ENCODE measurements around the gene MAPKAP1.
"Not testable (repeated sequence)": the region's sequence is repeated elsewhere in the genome, so short reads cannot be mapped to it uniquely, and the experiment has no call there.

Gene MAPKAP1

DNA sequence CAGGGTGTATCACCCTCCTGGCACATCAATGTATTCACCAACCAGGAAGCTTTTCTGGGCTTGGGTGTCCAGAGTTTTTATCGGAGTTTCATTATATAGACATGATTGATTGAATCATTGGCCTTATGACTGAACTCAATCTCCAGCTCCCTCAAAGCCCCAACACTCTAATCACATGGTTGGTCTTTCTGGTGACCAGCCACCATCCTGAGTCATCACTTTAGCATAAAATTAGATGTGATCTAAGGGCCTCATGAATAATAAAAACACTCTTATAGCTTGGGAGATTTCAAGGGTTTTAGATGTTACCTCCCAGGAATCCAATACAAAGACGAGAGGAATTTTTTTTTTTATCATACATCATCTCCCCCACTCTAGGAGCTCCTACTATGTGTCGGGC is 32.4 kb upstream of the MAPKAP1 start:
- no peak for DNase-seq (ENCODE audit: extremely low read depth in 1 of 2, low read depth in 1 of 2)

DNA sequence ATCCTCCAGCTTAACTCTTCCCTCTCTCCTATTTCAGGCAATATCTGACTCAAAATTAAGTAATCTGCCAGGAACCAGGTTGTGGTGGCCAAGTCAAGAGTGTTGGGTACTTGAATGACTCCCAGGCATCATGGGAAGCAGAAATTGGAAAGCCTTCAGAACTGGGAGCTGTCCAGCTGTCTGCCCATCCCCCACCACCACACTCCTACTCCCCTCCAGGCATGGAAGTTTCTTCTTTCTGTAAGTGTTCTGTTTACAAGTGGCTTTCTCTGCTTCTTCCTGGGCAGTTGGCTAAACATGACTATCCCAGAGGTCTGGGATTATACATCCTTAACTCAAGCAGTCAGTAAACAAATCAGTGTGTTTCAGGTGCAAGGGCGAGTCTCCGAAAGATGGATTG is 25.6 kb upstream of the MAPKAP1 start:
- no peak for DNase-seq (ENCODE audit: extremely low read depth in 1 of 2, low read depth in 1 of 2)

DNA sequence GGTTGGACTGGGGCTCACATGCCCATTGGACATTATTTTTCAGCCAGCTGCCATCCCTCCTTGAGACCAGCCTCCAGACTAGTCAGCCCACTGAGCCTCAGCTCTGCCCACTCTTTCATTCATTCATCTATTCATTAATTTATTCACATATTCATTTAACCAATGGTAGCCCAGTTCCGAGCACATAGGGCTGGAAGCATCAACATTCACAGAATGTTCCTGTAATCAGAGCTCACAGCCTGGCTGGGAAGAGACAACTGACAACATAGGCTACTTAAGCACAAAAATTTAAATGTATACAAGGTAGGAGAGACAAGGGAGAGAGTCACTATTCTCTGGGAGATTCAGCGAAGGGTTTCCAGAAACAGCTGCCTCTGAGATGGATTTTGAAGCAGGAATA is 23.2 kb upstream of the MAPKAP1 start:
- DNase-seq (ENCODE audit: extremely low read depth in 1 of 2, low read depth in 1 of 2), result no peak

DNA sequence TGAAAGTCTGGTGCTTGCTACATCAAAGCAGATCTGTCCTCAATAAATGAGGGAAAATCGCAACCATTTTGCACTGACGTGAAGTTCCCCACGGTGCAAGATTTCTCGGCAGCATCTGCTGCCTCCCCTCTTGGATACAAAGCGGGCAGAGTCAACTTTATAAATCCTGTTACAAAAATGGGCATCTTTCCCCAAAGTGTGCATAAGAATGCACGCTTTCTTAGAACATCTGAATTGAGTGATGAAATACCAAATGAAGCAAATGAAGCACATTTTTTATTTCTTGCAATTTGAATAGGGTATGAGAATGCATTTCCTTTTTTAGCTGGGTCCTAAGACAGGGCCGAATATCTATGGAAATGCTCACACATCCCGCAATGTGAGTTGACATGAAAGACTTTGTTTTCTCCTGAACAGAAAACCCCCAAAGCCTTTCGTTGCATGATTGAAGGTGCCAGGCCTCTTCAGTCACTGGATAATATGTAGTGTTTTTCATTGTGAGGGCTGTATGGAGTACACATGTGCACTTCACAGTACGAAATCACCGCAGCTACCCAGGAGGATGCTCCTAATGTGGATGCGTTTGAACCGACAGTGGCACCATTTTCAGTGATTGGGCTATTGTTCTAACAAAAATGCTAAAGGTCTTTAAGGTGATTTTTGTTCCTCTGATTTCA is 19.6 kb upstream of the MAPKAP1 start:
- DNase-seq (ENCODE audit: extremely low read depth in 1 of 2, low read depth in 1 of 2), result no peak

DNA sequence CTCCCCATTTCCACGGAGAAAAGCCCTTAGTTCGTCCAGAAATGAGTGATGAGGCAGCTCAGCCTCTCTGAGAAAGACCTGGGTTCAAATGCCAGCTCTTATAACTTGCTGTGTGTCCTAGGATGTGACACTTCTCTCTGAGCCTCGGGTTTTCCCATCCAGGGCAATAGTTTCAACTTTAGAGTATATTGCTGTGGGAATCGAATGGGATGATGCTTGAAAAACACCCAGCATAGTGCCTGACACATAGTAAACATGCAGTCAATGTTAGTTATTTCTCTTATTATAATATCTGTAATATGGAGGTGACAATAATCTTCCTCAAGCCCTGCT is 430 bp upstream of the MAPKAP1 start:
- no peak for DNase-seq (ENCODE audit: extremely low read depth in 1 of 2, low read depth in 1 of 2)

DNA sequence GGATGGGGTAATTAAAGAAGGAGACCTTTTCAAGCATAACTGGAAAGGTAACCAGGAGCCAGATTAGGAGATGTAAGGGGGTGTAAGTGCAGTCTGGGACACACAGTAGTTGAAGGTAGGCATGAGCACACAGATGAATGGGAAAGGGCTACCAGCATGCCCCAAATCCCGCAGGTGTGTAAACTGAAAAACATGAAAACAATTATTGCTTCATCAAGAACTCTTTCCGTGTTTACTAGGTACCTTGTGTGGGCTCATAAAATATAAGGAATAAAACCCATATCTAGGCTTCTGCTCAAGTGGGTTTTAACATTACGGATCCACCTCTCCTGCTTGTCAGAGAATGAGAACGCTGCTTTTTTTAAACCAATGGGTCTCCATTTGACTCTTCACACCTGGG is 1.1 kb downstream of the MAPKAP1 start:
- no peak for DNase-seq (ENCODE audit: extremely low read depth in 1 of 2, low read depth in 1 of 2)

DNA sequence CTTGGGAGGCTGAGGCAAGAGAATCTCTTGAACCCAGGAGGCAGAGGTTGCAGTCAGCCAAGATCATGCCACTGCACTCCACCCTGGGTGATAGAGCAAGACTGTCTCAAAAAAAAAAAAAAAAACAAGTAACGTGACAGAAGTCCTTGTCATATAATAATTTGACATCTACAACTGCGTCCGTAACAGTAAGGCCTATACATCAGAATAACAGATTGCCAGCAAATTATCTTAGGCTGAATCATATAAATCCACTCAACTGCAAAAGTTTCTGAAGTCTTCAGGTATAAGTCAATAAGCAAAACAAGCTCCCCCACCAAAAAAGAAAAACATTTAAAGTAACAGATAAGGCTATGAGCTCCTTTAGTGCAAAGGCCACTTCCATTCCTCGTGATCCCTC is 3.3 kb downstream of the MAPKAP1 start:
- DNase-seq (ENCODE audit: extremely low read depth in 1 of 2, low read depth in 1 of 2), result no peak

DNA sequence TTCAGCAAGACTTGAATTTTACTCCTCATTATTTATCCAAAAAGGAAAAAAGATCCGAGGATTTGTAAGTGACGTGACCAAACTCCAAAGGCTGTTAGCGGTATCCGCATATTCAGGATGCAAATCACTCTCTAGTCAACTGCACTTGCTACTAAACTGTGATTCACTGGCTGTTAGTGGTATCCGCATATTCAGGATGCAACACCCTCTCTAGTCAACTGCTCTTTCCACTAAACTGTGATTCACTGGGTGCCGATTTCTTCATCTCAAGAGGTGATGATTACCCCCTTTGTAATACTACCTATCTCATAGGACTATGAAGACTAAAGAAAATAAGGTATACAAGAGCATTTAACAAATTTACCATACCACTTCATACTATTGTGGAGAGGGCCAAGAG is 5.7 kb downstream of the MAPKAP1 start:
- DNase-seq (ENCODE audit: extremely low read depth in 1 of 2, low read depth in 1 of 2), result peak in 1 of 2 donors; percentile 25

DNA sequence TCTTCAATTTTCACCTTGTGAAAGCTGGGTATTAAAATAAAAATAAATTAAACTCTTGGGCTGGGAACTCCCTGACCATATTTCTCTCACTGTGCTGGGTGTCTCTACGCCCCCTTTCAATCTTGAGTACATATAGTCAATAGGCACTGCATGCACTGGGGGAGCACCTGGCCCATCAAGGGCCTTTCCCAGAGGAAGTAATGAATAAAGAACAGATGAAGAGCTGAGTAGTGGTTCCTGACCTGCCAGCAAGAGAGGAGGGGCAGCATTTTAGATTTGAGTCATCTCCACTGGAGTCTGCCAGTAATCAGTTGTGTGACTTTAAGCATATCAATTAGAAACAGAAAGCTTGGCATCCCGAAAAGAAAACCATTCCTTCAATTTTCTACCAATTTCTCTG is 6.2 kb downstream of the MAPKAP1 start:
- peak; percentile 6 to 29 for DNase-seq (ENCODE audit: extremely low read depth in 1 of 2, low read depth in 1 of 2)

DNA sequence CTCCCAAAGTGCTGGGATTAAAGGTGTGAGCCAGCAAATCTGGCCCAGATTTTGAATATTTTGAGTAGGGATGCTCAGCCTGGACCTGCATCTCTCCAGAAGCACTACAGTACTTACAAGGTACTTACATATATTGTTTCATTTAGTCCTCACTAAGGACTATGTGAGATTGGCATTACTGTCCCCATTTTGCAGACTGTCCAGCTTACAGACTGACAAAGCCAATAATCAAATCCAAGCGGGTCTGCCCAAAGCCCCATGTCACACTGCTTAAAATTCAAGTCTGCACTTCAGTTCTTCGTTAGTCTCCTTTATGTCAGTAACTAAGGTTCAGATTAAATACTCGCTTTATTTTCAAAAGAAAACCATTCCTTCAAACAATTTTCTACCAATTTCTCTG is 7.1 kb downstream of the MAPKAP1 start:
- DNase-seq (ENCODE audit: extremely low read depth in 1 of 2, low read depth in 1 of 2), result no peak

DNA sequence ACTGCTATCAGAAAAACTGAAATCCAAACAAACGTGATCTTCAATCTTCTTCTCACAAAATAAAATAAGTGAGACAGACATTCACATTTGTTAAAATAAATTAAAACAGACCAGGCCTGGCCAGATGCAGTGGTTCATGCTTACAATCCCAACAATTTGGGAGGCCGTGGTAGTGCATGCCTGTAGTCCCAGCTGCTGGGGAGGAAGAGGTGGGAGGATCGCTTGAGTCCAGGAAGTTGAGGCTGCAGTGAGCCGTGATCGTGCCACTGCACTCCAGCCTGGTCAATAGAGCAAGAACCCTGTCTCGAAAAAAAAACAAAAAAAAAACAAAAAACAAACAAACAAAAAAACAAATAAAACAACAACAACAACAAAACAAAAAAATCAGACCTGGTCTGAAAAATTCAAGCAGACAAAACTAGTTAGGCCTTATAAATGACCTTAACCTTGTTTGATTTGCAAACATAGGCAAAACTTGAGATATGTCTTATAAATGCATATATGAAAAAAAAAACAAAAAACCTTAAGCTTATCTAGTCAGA is 10.8 kb downstream of the MAPKAP1 start:
- DNase-seq (ENCODE audit: extremely low read depth in 1 of 2, low read depth in 1 of 2), result no peak

DNA sequence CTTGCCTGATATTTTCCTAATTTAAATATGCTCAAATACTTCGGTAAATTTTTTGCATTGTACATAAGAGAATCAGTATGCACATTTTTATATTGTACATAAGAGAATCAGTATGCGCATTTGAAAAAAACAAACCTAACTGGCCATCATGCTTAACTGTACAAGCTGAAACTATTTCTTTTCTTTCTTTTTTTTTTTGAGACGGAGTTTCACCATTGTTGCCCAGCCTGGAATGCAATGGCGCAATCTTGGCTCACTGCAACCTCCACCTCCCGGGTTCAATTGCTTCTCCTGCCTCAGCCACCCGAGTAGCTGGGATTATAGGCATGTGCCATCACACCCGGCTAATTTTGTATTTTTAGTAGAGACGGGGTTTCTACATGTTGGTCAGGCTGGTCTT is 11.5 kb downstream of the MAPKAP1 start:
- DNase-seq (ENCODE audit: extremely low read depth in 1 of 2, low read depth in 1 of 2), result not testable (repeated sequence)

DNA sequence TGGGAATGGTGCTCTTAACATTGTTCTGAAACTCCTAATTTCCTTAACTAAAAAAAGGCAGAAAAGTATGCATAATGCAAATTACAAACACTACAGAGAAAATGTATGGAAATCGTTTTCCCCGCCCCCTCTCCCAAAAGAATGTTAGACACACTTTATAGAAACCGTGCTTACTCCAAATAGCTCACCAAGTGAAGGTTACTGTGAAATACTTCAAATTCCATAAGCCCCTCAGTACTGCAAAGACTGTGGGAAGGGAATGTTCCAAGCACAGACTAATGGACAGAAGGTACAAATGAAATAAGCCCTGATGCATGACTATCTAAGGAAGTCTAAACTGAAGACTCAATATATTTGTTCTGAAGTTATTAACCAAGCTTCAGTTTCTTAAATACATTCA is 12.5 kb downstream of the MAPKAP1 start:
- DNase-seq (ENCODE audit: extremely low read depth in 1 of 2, low read depth in 1 of 2), result no peak

DNA sequence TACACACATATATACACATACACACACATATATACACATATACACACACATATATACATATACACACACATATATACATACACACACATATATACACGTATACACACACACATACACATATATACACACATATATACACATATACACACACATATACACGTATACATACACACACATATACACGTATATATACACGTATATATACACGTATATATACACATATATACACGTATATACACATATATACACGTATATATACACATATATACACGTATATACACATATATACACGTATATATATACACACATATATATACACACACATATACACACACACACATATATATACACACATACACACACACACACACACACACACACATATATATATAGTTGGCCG is 13.5 kb downstream of the MAPKAP1 start:
- not testable (repeated sequence) for DNase-seq (ENCODE audit: extremely low read depth in 1 of 2, low read depth in 1 of 2)

DNA sequence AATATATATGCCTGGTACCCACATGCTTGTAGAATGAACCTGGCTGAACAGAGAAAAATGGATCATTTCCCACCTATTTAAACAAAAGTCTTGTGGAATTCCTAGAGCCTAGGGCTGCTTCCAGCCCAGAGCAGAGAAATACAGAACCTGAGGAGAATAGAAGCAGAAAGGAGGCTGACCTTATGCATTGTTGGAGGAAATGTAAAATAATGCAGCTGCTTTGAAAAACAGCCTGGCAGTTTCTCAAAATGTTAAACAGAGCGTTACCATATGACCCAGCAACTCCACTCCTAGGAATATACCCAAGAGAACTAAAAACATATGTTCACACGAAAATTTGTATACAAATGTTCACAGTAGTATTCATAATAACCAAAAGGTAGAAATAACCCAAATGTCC is 15.1 kb downstream of the MAPKAP1 start:
- DNase-seq (ENCODE audit: extremely low read depth in 1 of 2, low read depth in 1 of 2), result no peak

DNA sequence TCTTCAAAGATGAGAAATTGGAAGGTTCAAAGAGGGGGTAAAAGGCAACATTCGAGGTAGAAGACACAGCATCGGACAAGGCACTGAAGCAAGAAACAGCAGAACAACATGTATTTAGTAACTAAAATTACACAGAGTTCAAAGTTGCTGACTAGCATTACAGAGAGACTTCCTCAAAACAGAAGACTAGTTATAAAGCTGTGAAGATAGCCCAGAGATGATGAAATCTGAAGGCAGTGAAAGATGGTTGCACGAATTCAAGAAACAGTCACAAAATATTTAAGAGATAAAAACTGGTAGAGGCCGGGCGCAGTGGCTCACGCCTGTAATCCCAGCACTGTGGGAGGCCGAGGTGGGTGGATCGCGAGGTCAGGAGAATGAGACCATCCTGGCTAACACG is 16.3 kb downstream of the MAPKAP1 start:
- DNase-seq (ENCODE audit: extremely low read depth in 1 of 2, low read depth in 1 of 2), result no peak

DNA sequence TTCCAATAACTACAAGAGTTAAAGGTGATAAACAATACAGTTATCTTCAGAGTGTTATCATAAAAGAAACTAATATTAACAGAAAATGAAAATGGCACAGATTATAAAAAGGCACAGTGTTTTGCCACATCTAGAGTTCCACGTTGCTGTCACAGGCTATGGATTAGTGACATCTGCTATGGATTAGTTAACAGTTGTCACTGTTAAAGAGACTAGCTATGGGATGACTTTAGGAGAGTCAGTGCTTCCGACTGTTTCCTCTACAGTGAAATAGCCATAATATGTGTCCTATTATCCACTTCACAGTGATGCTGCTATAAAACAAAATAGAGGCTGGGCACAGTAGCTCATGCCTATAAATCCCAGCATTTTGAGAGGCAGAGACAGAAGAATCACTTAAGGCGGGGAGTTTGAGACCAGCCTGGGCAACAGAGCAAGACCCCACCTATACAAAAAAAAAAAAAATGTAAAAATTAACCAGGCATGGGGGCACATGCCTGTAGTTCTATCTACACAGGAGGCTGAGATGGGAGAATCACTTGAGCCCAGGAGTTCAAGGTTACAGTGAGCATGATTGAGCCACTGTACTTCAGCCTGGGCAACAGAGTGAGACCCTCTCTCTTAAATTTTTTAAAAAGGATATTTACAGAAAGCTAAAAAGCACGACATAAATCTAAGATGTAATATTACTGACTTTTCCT is 19.7 kb downstream of the MAPKAP1 start:
- DNase-seq (ENCODE audit: extremely low read depth in 1 of 2, low read depth in 1 of 2), result no peak

DNA sequence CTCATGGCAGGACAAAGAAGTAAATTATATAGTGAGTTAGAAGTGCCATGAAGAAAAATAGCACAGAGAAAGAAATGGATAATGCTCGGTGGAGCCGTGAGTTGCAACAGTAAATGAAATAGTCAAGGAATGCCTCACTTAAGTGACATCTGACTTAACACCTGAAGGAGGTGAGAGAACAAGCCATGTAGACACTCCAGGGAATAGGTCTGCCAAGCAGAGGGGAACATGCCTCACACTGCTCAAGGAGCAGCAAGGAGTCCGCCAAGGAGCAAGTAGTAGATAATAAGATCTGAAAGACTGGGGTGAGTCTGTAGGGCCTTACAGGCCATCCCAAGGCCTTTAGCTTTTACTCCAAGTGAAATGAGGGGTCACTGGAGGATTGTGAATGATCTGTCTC is 21.8 kb downstream of the MAPKAP1 start:
- DNase-seq (ENCODE audit: extremely low read depth in 1 of 2, low read depth in 1 of 2), result no peak

DNA sequence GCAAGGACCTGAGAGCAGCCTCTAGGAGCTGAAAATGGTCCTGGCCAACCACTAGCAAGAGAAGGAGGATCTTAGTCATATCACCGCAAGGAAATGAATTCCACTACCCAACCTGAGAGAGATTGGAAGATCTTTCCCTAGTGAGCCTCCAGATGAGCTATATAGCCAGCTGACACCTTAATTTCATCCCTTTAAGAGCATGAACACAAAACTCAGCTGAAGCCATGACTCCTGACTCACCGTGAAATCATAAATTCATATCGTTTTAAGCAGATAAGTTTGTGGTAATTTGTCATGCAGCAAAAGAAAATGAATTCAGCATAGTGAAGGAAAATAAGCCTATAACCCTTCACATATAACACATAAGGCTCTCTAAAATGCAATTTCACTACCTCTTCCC is 23.5 kb downstream of the MAPKAP1 start:
- no peak for DNase-seq (ENCODE audit: extremely low read depth in 1 of 2, low read depth in 1 of 2)

DNA sequence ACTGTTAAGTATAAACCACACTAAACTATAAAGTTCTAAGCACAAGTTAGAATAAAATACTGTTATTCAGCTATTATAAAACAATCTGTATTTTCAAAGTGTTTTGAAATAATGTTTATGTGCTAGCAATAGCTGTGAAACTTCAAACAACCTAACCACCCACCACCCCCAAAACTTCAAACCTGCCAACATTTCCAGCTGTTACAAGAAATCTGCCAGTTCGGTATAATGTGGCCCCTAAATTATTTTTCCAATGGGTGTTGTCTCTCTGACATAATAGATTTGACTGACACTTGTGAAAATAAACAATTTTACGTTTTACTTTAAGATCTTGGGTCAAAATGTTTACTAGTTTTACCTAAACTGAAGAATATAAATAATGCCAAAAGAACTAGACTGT is 24.7 kb downstream of the MAPKAP1 start:
- no peak for DNase-seq (ENCODE audit: extremely low read depth in 1 of 2, low read depth in 1 of 2)

DNA sequence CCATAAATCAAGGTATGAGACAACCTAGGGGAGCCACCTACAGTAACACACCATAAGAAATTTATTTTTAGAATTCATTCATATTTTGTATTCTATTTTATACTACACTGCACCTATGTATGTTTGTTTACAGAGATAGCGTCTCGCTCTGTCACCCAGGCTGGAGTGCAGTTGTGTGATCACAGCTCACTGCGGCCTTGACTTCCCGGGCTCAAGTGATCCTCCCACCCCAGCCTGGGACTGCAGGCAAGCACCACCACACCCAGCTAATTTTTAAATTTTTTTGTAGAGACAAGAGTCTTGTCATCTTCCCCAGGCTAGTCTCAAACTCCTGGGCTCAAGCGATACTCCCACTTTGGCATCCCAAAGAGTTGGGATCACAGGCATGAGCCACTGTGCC is 25.4 kb downstream of the MAPKAP1 start:
- DNase-seq (ENCODE audit: extremely low read depth in 1 of 2, low read depth in 1 of 2), result no peak

DNA sequence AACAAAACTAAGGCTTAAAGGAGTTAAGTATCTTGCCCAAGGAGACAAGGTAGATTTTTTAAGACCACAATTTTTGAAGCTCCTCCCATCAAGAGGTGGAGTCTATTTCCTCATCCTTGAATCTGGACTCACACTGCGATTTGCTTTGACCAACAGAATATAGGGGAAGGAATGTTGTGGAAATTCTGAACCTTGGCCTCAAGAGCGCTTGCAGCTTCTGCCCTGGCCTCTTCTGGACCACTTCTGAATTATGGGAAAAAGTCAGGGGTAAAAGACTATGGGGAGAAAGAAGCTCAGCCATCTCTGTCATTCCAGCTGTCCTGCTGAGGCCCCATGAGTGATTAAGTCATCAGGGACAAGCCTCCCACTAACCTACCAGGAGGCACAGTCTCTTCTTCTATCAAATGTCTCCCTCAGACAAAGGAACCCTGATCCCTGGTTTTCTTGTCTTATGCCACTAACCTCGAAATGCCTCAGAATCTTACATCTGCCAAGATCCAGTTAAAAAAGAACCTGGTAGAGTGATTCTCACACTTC is 25.9 kb downstream of the MAPKAP1 start:
- no peak for DNase-seq (ENCODE audit: extremely low read depth in 1 of 2, low read depth in 1 of 2)
